GM12891 (cell line): ENCODE data around the gene ZNF516.

Experiments
- POLR2A ChIP-seq: IDR thresholded peaks from 2 replicates; pipeline ENCODE4 v1.6.1; 2011; ENCODE audit warnings: low read depth, low read length, control low read depth
- POLR2AphosphoS5 ChIP-seq: IDR thresholded peaks from 2 replicates; pipeline ENCODE4 v1.6.1; 2011; ENCODE audit warnings: low read depth, low read length, control low read depth
- TAF1 ChIP-seq: IDR thresholded peaks from 2 replicates; pipeline ENCODE4 v1.6.1; 2011; ENCODE audit warnings: low read depth, low read length, control low read depth

DNA sequence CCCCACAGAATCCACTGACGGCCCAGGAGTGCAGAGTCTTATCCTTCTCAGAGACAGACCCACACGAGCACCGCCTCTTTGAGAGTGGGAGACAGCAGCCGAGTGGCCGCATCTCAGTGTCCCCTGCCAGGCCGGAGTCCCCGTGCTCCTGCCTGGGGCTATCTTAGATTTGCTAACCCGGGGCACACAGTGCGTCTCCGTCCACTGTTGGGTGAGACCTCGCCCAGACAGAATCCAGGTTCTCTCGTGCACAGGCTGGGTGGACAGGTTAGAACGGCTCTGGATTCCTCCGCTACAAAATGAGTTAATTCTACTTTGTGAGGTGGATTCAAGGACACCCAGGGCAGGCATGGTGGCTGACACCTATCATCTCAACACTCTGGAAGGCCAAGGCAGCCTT, 88.3 kb downstream of the ZNF516 start:
- TF ChIP-seq POLR2A: no peak
- no peak for TF ChIP-seq POLR2AphosphoS5
- TF ChIP-seq TAF1: no peak
